H9 (cell line): ENCODE data around the gene NFIX. TPM values are rescaled to one million over a fixed set of nuclear protein-coding genes. Genes with fewer than 3 reads are reported as not detected.
"Not testable (repeated sequence)": the region's sequence is repeated elsewhere in the genome, so short reads cannot be mapped to it uniquely, and the experiment has no call there.

Source experiments
- DNase-seq: peaks from one replicate; pipeline ENCODE4 v3.0.0-alpha.2; 2017
- H2AFZ ChIP-seq: one replicate; pipeline ENCODE4 v1.6.1; 2013; ENCODE audit warnings: mild to moderate bottlenecking, low read length, control low read depth, moderate library complexity
- H2AK5ac ChIP-seq: 2 replicates; pipeline ENCODE4 v1.6.1; 2013; ENCODE audit warnings: low read length, control low read depth, mixed read lengths; ENCODE audit not compliant: insufficient read length
- H2BK120ac ChIP-seq: one replicate; pipeline ENCODE4 v1.6.1; 2013; ENCODE audit warnings: low read depth, mild to moderate bottlenecking, low read length, control low read depth, inconsistent platforms; ENCODE audit not compliant: poor library complexity, severe bottlenecking
- H2BK12ac ChIP-seq: 2 replicates; pipeline ENCODE4 v1.6.1; 2013; ENCODE audit warnings: low read length, control low read depth, mixed read lengths, low read depth; ENCODE audit not compliant: insufficient read length
- H2BK15ac ChIP-seq: 2 replicates; pipeline ENCODE4 v1.6.1; 2013; ENCODE audit warnings: low read depth, low read length, control low read depth
- H2BK20ac ChIP-seq: one replicate; pipeline ENCODE4 v1.6.1; 2013; ENCODE audit warnings: low read depth, mild to moderate bottlenecking, low read length, control low read depth, inconsistent platforms; ENCODE audit not compliant: poor library complexity, severe bottlenecking
- H2BK5ac ChIP-seq: 2 replicates; pipeline ENCODE4 v1.6.1; 2013; ENCODE audit warnings: low read length, control low read depth, mixed read lengths; ENCODE audit not compliant: insufficient read length
- H3K14ac ChIP-seq: 2 replicates; pipeline ENCODE4 v1.6.1; 2013; ENCODE audit warnings: low read length, control low read depth; ENCODE audit not compliant: insufficient read depth
- H3K18ac ChIP-seq: 2 replicates; pipeline ENCODE4 v1.6.1; 2013; ENCODE audit warnings: low read depth, mild to moderate bottlenecking, mixed read lengths, low read length, control low read depth; ENCODE audit not compliant: insufficient read length
- H3K23ac ChIP-seq: 2 replicates; pipeline ENCODE4 v1.6.1; 2013; ENCODE audit warnings: low read length, control low read depth, mixed read lengths, low read depth; ENCODE audit not compliant: insufficient read length
- H3K23me2 ChIP-seq: 2 replicates; pipeline ENCODE4 v1.6.1; 2013; ENCODE audit warnings: low read depth, mild to moderate bottlenecking, mixed read lengths, low read length, control low read depth; ENCODE audit not compliant: insufficient read length, poor library complexity, severe bottlenecking
- H3K27ac ChIP-seq: 2 replicates; pipeline ENCODE4 v1.5.1; 2013; ENCODE audit warnings: low read length, control low read depth, mixed read lengths, low read depth; ENCODE audit not compliant: insufficient read length
- H3K27me3 ChIP-seq: 2 replicates; pipeline ENCODE4 v1.6.1; 2013; ENCODE audit warnings: low read length, control low read depth, inconsistent platforms; ENCODE audit not compliant: insufficient read depth
- H3K4ac ChIP-seq: 2 replicates; pipeline ENCODE4 v1.6.1; 2013; ENCODE audit warnings: low read depth, mild to moderate bottlenecking, control low read depth, inconsistent platforms, low read length, moderate library complexity
- H3K4me1 ChIP-seq: 2 replicates; pipeline ENCODE4 v1.6.1; 2013; ENCODE audit warnings: low read length, control low read depth, inconsistent platforms; ENCODE audit not compliant: insufficient read depth
- H3K4me2 ChIP-seq: 2 replicates; pipeline ENCODE4 v1.6.1; 2013; ENCODE audit warnings: low read length, control low read depth, mixed read lengths; ENCODE audit not compliant: insufficient read length, insufficient read depth
- H3K56ac ChIP-seq: 2 replicates; pipeline ENCODE4 v1.6.1; 2013; ENCODE audit warnings: low read depth, mild to moderate bottlenecking, mixed read lengths, low read length, control low read depth; ENCODE audit not compliant: insufficient read length
- H3K79me1 ChIP-seq: 2 replicates; pipeline ENCODE4 v1.6.1; 2013; ENCODE audit warnings: low read depth, mild to moderate bottlenecking, moderate library complexity, low read length, control low read depth, inconsistent platforms; ENCODE audit not compliant: insufficient read depth, poor library complexity, severe bottlenecking
- H3K79me2 ChIP-seq: 2 replicates; pipeline ENCODE4 v1.6.1; 2013; ENCODE audit warnings: low read length, control low read depth, inconsistent platforms; ENCODE audit not compliant: insufficient read depth
- H3K9ac ChIP-seq: 2 replicates; pipeline ENCODE4 v1.6.1; 2013; ENCODE audit warnings: low read length, control low read depth, mixed read lengths; ENCODE audit not compliant: insufficient read length; ENCODE audit errors: extremely low read depth
- H3K9me3 ChIP-seq: one replicate; pipeline ENCODE4 v1.6.1; 2013; ENCODE audit warnings: low read depth, low read length, inconsistent platforms; ENCODE audit not compliant: control insufficient read depth
- H3T11ph ChIP-seq: one replicate; pipeline ENCODE4 v1.6.1; 2013; ENCODE audit warnings: mild to moderate bottlenecking, low read length, control low read depth, inconsistent platforms
- H4K20me1 ChIP-seq: one replicate; pipeline ENCODE4 v1.6.1; 2013; ENCODE audit not compliant: control insufficient read depth, insufficient read length, insufficient read depth
- H4K5ac ChIP-seq: 2 replicates; pipeline ENCODE4 v1.6.1; 2013; ENCODE audit warnings: low read depth, mild to moderate bottlenecking, mixed read lengths, low read length, control low read depth; ENCODE audit not compliant: insufficient read length
- H4K8ac ChIP-seq: replicated peaks from 2 replicates; pipeline ENCODE4 v1.6.1; 2013; ENCODE audit warnings: low read length, control low read depth, mixed read lengths, low read depth; ENCODE audit not compliant: insufficient read length
- H4K91ac ChIP-seq: 2 replicates; pipeline ENCODE4 v1.6.1; 2013; ENCODE audit warnings: low read depth, mild to moderate bottlenecking, moderate library complexity, mixed read lengths, low read length, control low read depth; ENCODE audit not compliant: insufficient read length
- H3K27ac Mint-ChIP-seq, 3 experiments: 2 replicates in 2 of 3; 3 replicates in 1 of 3; pipeline ENCODE4 v1.8.0; 2020 to 2021; ENCODE audit warnings: mixed read lengths in 3 of 3, mild to moderate bottlenecking in 1 of 3, moderate library complexity in 1 of 3
- H3K27me3 Mint-ChIP-seq: 2 replicates; pipeline ENCODE4 v1.8.0; 2021; ENCODE audit warnings: low read depth, mild to moderate bottlenecking, moderate library complexity, mixed read lengths
- H3K36me3 Mint-ChIP-seq, 3 experiments: 2 replicates in 2 of 3; 3 replicates in 1 of 3; pipeline ENCODE4 v1.8.0; 2020 to 2021; ENCODE audit warnings: low read depth in 3 of 3, mixed read lengths in 3 of 3; ENCODE audit not compliant: insufficient read depth in 1 of 3
- H3K4me1 Mint-ChIP-seq, 2 experiments: 2 replicates each; pipeline ENCODE4 v1.8.0; 2020; ENCODE audit warnings: mixed read lengths in 2 of 2
- H3K4me3 Mint-ChIP-seq, 2 experiments: 2 replicates in 1 of 2; 3 replicates in 1 of 2; pipeline ENCODE4 v1.8.0; 2020 to 2021; ENCODE audit warnings: mild to moderate bottlenecking in 2 of 2, mixed read lengths in 2 of 2, moderate library complexity in 1 of 2
- H3K9me3 Mint-ChIP-seq, 2 experiments: 2 replicates in 1 of 2; 3 replicates in 1 of 2; pipeline ENCODE4 v1.8.0; 2020; ENCODE audit warnings: mild to moderate bottlenecking in 2 of 2, mixed read lengths in 2 of 2, moderate library complexity in 1 of 2
- WGBS: extraction: QIAGEN DNeasy Blood & Tissue Kit; methylation state at CpG from one replicate; pipeline ENCODE4 v1.1.7; 2013; ENCODE audit warnings: missing lambda C conversion rate, low lambda C conversion rate, mixed read lengths; ENCODE audit not compliant: insufficient read length; ENCODE audit errors: extremely low coverage; 5-methylcytosine and 5-hydroxymethylcytosine counted together
- total RNA-seq: library from RNA; stranded (reverse); gene quantifications from 2 replicates; pipeline ENCODE4 v1.2.1, GENCODE V29; 2021
- TF ChIP-seq, protein P1 (sequence below): fragments of 200-600 bp; sonication (generic); conservative IDR thresholded peaks from 3 replicates; pipeline ENCODE4 v1.8.0; 2021; ENCODE audit warnings: antibody characterized with exemption, mild to moderate bottlenecking

The NFIX gene
- total RNA-seq, 1 experiment from 2014 or later: 0.31 TPM

DNA sequence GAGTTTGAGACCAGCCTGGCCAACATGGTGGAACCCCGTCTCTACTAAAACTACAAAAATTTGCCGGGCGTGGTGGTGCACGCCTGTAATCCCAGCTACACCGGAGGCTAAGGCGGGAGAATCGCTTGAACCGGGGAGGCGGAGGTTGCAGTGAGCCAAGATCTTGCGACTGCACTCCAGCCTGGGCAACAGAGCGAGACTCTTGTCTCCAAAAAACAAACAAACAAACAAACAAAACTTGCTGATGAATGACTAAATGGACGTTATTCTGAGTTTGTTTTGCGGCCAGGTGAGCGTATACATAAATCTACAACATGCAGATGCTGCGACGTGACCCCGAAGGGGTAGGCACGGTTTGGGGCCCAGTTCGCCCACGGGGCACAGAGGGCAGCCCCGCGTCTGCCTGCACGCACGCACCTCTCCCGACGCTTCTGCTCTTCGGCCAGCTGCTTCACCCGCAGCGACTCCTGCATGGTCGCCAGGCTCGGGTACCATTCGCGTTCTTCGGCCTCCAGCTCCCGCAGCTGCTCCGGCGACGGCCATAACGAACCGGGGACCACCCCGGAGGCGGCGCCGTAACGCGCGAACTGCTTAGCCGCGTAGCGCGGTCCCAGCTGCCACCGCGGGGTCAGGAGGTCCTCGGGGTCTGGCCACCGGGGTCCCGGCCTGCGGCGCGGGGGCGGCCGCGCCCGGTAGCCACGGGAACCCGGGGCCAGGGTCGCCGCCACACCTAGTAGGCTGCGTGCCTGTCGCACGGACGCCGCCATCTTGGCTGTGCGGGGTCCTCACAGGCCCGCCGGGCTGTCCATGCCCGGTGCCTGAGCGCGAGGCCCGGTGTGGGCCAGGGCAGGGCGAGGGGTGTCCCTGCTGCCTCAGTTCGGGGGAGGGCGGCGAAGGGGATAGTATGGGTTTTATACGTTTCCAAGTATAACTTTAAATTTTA is 38.6 kb upstream of the NFIX start, which contains the start of gene GADD45GIP1:
GADD45GIP1 (minus strand) TSS at position 778 of the 943 bp plus-strand sequence; CDS start at position 767, 11 bp downstream.
- no peak within 1 kb of the TSS for H2BK15ac ChIP-seq
- H3K27me3 Mint-ChIP-seq: peaks cover 5% of the 10 kb centered on the region
- H4K91ac ChIP-seq: no peak within 1 kb of the TSS
- H3K9me3 ChIP-seq: no peaks in the 10 kb centered on the region
- H3K9me3 Mint-ChIP-seq: peaks cover 0 to 3% of the 10 kb centered on the region in 2 experiments; a peak in 2 of 5 replicates
- no peak within 1 kb of the TSS for H2BK5ac ChIP-seq
- H3K23ac ChIP-seq: no peak within 1 kb of the TSS
- H4K8ac ChIP-seq: no peak within 1 kb of the TSS
- no peak within 1 kb of the TSS for H2BK20ac ChIP-seq
- peaks cover 15 to 39% (median 37%) of the 10 kb centered on the region in 3 experiments for H3K36me3 Mint-ChIP-seq
- peaks cover 21 to 34% of the 10 kb centered on the region in 2 experiments for H3K4me1 Mint-ChIP-seq
- H3K79me2 ChIP-seq: peaks cover 7% of the 10 kb centered on the region; the same call in 1 of the 2 replicates
- H4K5ac ChIP-seq: no peak within 1 kb of the TSS
- H2AK5ac ChIP-seq: no peak within 1 kb of the TSS
- H4K20me1 ChIP-seq: no peaks in the 10 kb centered on the region
- H3K4me3 Mint-ChIP-seq: peak within 1 kb of the TSS; percentile 88 to 94
- H3K9ac ChIP-seq: peak within 1 kb of the TSS; percentile 68
- peak within 1 kb of the TSS; percentile 9 for H3K18ac ChIP-seq
- H3K79me1 ChIP-seq: peaks cover 5% of the 10 kb centered on the region
- no peak within 1 kb of the TSS for H3K27ac ChIP-seq
- H3K23me2 ChIP-seq: peaks cover 3% of the 10 kb centered on the region
- H3K14ac ChIP-seq: peak within 1 kb of the TSS; percentile 41
- no peak within 1 kb of the TSS for H3T11ph ChIP-seq
- TF ChIP-seq, protein P1, sequence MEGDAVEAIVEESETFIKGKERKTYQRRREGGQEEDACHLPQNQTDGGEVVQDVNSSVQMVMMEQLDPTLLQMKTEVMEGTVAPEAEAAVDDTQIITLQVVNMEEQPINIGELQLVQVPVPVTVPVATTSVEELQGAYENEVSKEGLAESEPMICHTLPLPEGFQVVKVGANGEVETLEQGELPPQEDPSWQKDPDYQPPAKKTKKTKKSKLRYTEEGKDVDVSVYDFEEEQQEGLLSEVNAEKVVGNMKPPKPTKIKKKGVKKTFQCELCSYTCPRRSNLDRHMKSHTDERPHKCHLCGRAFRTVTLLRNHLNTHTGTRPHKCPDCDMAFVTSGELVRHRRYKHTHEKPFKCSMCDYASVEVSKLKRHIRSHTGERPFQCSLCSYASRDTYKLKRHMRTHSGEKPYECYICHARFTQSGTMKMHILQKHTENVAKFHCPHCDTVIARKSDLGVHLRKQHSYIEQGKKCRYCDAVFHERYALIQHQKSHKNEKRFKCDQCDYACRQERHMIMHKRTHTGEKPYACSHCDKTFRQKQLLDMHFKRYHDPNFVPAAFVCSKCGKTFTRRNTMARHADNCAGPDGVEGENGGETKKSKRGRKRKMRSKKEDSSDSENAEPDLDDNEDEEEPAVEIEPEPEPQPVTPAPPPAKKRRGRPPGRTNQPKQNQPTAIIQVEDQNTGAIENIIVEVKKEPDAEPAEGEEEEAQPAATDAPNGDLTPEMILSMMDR: no peak
- H3K4ac ChIP-seq: no peak within 1 kb of the TSS
- H2BK120ac ChIP-seq: no peak within 1 kb of the TSS
- no peak within 1 kb of the TSS for H3K56ac ChIP-seq
- H2BK12ac ChIP-seq: no peak within 1 kb of the TSS
- no peak within 1 kb of the TSS for H2AFZ ChIP-seq
- H3K4me1 ChIP-seq: no peaks in the 10 kb centered on the region; the same call in 1 of the 2 replicates
- H3K27ac Mint-ChIP-seq: peak within 1 kb of the TSS; percentile 58 to 90 (median 82)
- no CpG with 5 or more reads among the region's 84 CpGs for WGBS
- no peaks in the 10 kb centered on the region for H3K27me3 ChIP-seq
- H3K4me2 ChIP-seq: peak within 1 kb of the TSS; percentile 52
- DNase-seq: peak; percentile 80

DNA sequence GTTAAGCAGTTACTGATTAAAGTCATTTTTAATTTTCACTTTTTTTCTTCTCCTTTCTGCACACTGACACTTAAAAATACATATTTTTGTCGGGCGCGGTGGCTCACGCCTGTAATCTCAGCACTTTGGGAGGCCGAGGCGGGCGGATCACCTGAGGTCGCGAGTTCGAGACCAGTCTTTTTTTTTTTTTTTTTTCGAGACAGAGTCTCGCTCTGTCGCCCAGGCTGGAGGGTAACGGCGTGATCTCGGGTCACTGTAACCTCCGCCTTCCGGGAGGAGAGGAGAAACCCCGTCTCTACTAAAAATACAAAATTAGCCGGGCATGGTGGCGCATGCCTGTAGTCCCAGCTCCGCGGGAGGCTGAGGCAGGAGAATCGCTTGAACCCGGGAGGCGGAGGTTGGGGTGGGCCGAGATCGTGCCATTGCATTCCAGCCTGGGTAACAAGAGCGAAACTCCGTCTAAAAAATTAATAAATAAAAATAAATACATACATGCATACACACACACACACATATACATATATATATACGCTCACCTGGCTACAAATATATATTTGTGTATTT is 37.8 kb upstream of the NFIX start:
- Mint-ChIP-seq H3K27ac (peak overlapping the region; percentile 32 to 80 (median 70); a peak in 5 of 7 replicates), H3K4me1 (peaks cover 20 to 31% of the 10 kb centered on the region in 2 experiments), H3K36me3 (peaks cover 13 to 32% (median 31%) of the 10 kb centered on the region in 3 experiments), H3K4me3 (peak overlapping the region; percentile 68 to 83)
- not testable (repeated sequence) for H2BK20ac ChIP-seq, H3K18ac ChIP-seq, H3K4me1 ChIP-seq, H3T11ph ChIP-seq, H2AFZ ChIP-seq, H3K9ac ChIP-seq, H3K23me2 ChIP-seq, H2BK15ac ChIP-seq, H3K9me3 Mint-ChIP-seq, H2BK120ac ChIP-seq, H3K79me2 ChIP-seq, H3K14ac ChIP-seq, H4K8ac ChIP-seq, H4K20me1 ChIP-seq, H3K56ac ChIP-seq, H3K27me3 ChIP-seq, H3K4ac ChIP-seq, H3K4me2 ChIP-seq, H3K9me3 ChIP-seq, H4K5ac ChIP-seq, H2BK12ac ChIP-seq, H2AK5ac ChIP-seq, DNase-seq, H3K79me1 ChIP-seq, H3K27ac ChIP-seq, H3K27me3 Mint-ChIP-seq, H2BK5ac ChIP-seq, H3K23ac ChIP-seq, H4K91ac ChIP-seq
- WGBS: no CpG with 5 or more reads among the region's 31 CpGs
